ENCODE data around the gene GYS2. TPM values are rescaled to one million over a fixed set of nuclear protein-coding genes. Genes with fewer than 3 reads are reported as not detected.
"Not testable (repeated sequence)": the region's sequence is repeated elsewhere in the genome, so short reads cannot be mapped to it uniquely, and the experiment has no call there.

Gene GYS2
- total and polyA plus RNA-seq, 11 donors, result 0.04 to 0.35 TPM; not detected in 9

DNA sequence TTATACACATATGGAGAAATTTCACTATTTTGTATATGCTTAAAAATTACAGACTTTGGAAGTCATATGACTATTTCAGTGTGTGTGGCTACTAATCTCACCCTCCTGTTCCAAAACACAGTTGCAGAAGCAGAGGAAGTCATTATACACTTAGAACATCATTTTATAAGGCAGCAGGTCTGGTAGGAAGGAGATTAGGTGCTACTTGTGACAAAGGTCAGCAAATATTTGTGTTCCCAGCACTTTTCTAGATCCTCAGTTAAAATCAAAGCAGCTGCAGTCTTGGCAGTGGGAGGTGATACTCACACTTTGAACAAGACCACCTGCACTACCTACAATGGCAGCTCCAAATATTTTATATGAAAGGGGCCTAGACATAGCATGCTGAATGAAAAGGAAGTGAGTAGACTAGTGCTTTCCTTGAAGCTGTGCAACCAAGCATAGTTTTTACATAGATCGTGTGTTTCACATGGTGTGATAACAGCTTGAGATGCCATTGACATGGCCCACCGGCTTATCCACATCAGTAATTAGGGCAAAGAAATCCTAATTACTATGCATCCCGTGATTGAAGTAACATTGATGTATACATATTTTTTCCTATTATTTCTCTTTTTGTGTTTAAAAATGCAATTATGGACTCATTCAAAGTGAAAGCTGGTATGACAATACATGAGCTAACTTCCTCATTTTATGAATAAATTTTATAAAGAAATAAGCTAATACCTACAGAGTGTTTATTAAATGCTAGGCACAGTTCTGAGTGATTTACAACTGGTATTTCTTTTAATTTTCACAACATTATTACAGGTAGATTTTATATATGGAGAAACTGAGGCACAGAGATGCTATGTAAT is 5.3 kb downstream of the GYS2 start:
- DNase-seq (no peak), ATAC-seq (no peak)
- intact Hi-C loops (cut with DNase I), result no loop called here
- Histone ChIP-seq H3K27ac (no peak overlapping the region), H3K9me3 (no peaks in the 10 kb centered on the region), H3K4me3 (no peak overlapping the region), H3K36me3 (no peaks in the 10 kb centered on the region), H3K4me1 (no peaks in the 10 kb centered on the region), H3K27me3 (no peaks in the 10 kb centered on the region)
- 77 to 95% (median 84%) methylated on average over 3 of the region's 3 CpGs for WGBS, 4 donors
- TF ChIP-seq, protein P1, sequence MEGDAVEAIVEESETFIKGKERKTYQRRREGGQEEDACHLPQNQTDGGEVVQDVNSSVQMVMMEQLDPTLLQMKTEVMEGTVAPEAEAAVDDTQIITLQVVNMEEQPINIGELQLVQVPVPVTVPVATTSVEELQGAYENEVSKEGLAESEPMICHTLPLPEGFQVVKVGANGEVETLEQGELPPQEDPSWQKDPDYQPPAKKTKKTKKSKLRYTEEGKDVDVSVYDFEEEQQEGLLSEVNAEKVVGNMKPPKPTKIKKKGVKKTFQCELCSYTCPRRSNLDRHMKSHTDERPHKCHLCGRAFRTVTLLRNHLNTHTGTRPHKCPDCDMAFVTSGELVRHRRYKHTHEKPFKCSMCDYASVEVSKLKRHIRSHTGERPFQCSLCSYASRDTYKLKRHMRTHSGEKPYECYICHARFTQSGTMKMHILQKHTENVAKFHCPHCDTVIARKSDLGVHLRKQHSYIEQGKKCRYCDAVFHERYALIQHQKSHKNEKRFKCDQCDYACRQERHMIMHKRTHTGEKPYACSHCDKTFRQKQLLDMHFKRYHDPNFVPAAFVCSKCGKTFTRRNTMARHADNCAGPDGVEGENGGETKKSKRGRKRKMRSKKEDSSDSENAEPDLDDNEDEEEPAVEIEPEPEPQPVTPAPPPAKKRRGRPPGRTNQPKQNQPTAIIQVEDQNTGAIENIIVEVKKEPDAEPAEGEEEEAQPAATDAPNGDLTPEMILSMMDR (IDR thresholded peaks at IDR 0.05), result no peak
- no peak for TF ChIP-seq POLR2A (IDR thresholded peaks at IDR 0.05)

DNA sequence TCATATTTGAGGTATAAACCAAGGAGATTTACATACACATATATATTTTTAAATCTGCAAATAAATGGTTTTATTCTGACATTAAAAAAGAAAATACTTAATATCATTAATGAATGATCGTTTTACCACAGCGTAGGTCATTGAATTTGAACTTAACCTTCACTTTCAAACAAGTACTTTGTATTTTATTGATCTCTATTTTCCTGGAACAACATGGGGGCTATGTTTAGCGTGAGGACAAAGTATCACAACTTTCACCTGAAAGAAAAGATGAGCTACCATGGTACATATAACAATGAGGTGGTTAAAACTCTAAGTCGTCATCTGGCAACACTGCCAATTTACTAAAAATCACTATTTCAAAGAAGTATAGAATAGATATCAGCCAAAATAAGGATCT is 6.0 kb downstream of the GYS2 start:
- DNase-seq (no peak), ATAC-seq (no peak)
- H3K27ac ChIP-seq, result no peak overlapping the region
- no peak overlapping the region for H3K4me3 ChIP-seq
- intact Hi-C loops (cut with DNase I), result no loop called here
- no peaks in the 10 kb centered on the region for H3K27me3 ChIP-seq
- no peak for TF ChIP-seq POLR2A (IDR thresholded peaks at IDR 0.05)
- TF ChIP-seq, protein P1 (IDR thresholded peaks at IDR 0.05), result no peak
- H3K4me1 ChIP-seq, result no peaks in the 10 kb centered on the region
- H3K36me3 ChIP-seq, result no peaks in the 10 kb centered on the region
- H3K9me3 ChIP-seq, result no peaks in the 10 kb centered on the region
- 87 to 92% (median 89%) methylated on average over 4 of the region's 4 CpGs for WGBS, 4 donors

DNA sequence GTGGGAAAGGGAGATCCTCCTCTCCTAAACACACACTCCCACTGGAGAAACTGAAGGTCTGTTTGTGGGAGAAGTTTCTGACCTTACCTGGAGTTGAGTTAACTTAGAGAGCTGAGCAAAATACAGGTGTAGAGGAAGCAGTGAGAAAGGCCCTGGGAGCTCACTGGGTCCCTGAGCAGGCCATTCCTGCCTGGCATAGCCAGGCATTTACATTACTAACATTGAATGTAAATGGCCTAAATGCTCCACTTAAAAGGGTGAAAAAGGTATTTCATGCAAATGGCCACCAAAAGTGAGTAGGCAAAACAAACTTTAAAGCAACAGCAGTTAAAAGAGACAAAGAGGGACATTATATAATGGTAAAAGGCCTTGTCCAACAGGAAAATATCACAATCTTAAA is 9.3 kb downstream of the GYS2 start:
- intact Hi-C loops (cut with DNase I); H3K4me1 ChIP-seq; H3K27ac ChIP-seq; H3K27me3 ChIP-seq; H3K4me3 ChIP-seq; H3K36me3 ChIP-seq; ATAC-seq; DNase-seq: not testable (repeated sequence)
- H3K9me3 ChIP-seq, result peaks cover 0 to 19% (median 5%) of the 10 kb centered on the region in 12 donors

DNA sequence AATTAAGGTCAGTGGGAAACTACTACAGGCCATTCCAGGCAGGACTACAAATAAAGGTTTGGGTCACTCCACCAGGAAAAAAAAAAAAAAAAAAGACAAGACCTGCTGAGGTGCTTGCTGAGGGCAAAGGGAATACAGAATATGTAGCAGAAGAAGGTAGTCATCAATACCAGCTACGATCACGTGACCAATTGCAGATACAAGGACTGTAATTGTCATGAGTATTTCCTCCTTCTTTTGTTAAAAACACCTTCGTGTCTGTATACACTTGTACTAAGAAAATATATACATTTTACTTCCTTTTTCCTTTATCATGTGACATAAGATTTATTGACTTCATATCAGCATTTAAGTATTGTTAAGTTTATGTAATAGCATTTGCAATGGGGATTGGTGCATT is 19.2 kb downstream of the GYS2 start:
- no peak for TF ChIP-seq POLR2A (IDR thresholded peaks at IDR 0.05)
- TF ChIP-seq, protein P1 (IDR thresholded peaks at IDR 0.05), result no peak
- H3K4me3 ChIP-seq, result no peak overlapping the region
- 70 to 88% (median 83%) methylated on average over 3 of the region's 3 CpGs for WGBS, 4 donors
- no peaks in the 10 kb centered on the region for H3K4me1 ChIP-seq
- no peak overlapping the region for H3K27ac ChIP-seq
- H3K36me3 ChIP-seq, result no peaks in the 10 kb centered on the region
- ATAC-seq, result no peak
- intact Hi-C loops (cut with DNase I), result no loop called here
- H3K27me3 ChIP-seq, result no peaks in the 10 kb centered on the region
- H3K9me3 ChIP-seq, result peaks cover 0 to 2% (median 0%) of the 10 kb centered on the region in 12 donors
- DNase-seq, result no peak

DNA sequence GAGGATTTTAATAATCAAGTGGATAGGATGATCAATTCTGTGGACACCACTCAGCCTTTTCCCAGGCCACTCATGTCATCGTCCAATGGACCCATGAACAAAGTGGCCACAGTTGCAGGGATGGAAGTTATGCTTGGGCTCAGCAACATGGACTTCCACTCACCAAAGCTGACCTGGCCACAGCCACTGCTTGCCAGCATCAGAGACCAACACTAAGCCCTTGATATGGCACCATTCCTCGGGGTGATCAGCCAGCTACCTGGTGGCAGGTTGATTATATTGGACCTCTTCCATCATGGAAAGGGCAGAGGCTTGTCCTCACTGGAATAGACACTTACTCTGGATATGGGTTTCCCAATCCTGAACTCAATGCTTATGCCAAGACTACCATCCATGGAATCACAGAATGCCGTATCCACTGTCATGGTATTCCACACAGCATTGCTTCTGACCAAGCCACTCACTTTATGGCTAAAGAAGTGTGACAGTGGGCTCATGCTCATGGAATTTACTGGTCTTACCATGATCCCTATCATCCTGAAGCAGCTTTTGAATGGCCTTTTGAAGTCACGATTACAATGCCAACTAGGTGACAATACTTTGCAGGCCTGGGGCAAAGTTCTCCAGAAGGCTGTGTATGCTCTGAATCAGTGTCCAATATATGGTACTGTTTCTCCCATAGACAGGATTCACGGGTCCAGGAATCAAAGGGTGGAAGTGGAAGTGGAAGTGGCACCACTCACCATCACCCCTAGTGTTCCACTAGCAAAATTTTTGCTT is 20.1 kb downstream of the GYS2 start:
- DNase-seq; H3K4me1 ChIP-seq; H3K27ac ChIP-seq; H3K9me3 ChIP-seq; H3K27me3 ChIP-seq; H3K4me3 ChIP-seq; H3K36me3 ChIP-seq; intact Hi-C loops (cut with DNase I); ATAC-seq: not testable (repeated sequence)
- WGBS, 4 donors, result 89 to 94% (median 90%) methylated on average over 4 to 5 of the region's 5 CpGs
